Central memory CD8-positive, alpha-beta T cell (primary cell): Measurements from ENCODE around the gene PAPSS2.
"Not testable (repeated sequence)": the region's sequence is repeated elsewhere in the genome, so short reads cannot be mapped to it uniquely, and the experiment has no call there.

ENCODE experiments used
- ATAC-seq: fragments of 150-1000 bp; cut with Tn5 transposase; replicated peaks from 2 replicates; pipeline ENCODE4 v1.10.0; 2022; ENCODE audit warnings: mild to moderate bottlenecking, moderate FRiP score, moderate number of reproducible peaks; ENCODE audit not compliant: poor library complexity, severe bottlenecking; ENCODE audit errors: extremely low read depth
- DNase-seq, 2 donors: peaks; one replicate each; pipeline ENCODE4 v3.0.0; 2021; ENCODE audit warnings: low spot score in 2 of 2
- H3K27ac Mint-ChIP-seq: one replicate; pipeline ENCODE4 v1.8.0; 2022; ENCODE audit warnings: low read depth, mild to moderate bottlenecking, moderate library complexity, mixed read lengths
- H3K27me3 Mint-ChIP-seq: one replicate; pipeline ENCODE4 v1.8.0; 2022; ENCODE audit warnings: mixed read lengths
- H3K36me3 Mint-ChIP-seq: one replicate; pipeline ENCODE4 v1.8.0; 2022; ENCODE audit warnings: mild to moderate bottlenecking, moderate library complexity, mixed read lengths; ENCODE audit not compliant: insufficient read depth
- H3K4me1 Mint-ChIP-seq: one replicate; pipeline ENCODE4 v1.8.0; 2022; ENCODE audit warnings: mixed read lengths
- H3K4me3 Mint-ChIP-seq: one replicate; pipeline ENCODE4 v1.8.0; 2022; ENCODE audit warnings: mild to moderate bottlenecking, moderate library complexity, mixed read lengths
- H3K9me3 Mint-ChIP-seq: one replicate; pipeline ENCODE4 v1.8.0; 2022; ENCODE audit warnings: mixed read lengths

PAPSS2 gene

GRCh38 chr10:87734987-87735827 lies 75.5 kb downstream of the PAPSS2 start:
- DNase-seq = no peak
- no peak for ATAC-seq
- H3K36me3 Mint-ChIP-seq = no peaks in the 10 kb centered on the region
- H3K27ac Mint-ChIP-seq = no peak overlapping the region
- no peaks in the 10 kb centered on the region for H3K4me1 Mint-ChIP-seq
- peaks cover 26% of the 10 kb centered on the region for H3K27me3 Mint-ChIP-seq
- H3K9me3 Mint-ChIP-seq = no peaks in the 10 kb centered on the region
- H3K4me3 Mint-ChIP-seq = no peak overlapping the region

- not testable (repeated sequence) for H3K36me3 Mint-ChIP-seq, H3K4me1 Mint-ChIP-seq, H3K27ac Mint-ChIP-seq, DNase-seq, H3K4me3 Mint-ChIP-seq, H3K9me3 Mint-ChIP-seq, ATAC-seq
- peaks cover 34% of the 10 kb centered on the region for H3K27me3 Mint-ChIP-seq
Measured at GRCh38 chr10:87738253-87738652, 78.6 kb downstream of the PAPSS2 start.

DNA sequence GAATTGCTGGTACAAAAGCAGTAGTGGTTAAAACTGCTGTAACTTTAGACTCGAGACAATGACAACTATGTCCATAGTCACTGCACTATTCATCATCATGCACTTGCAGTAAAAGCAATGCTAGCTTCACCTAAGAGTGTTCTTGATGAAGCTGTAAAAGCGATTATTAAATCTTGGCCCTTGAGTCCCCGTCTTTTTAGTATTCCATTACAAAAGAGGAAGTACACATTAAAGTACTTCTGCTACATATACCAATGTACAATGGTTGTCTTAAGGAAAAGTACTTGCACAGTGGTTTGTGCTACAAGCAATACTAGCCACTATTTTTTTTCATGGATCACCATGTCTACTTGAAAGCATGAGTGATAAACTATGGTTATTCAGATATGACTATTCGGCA lies 80.0 kb downstream of the PAPSS2 start:
- ATAC-seq = no peak
- Mint-ChIP-seq H3K4me1 (no peaks in the 10 kb centered on the region), H3K9me3 (no peaks in the 10 kb centered on the region), H3K27ac (no peak overlapping the region), H3K4me3 (no peak overlapping the region), H3K27me3 (peaks cover 34% of the 10 kb centered on the region), H3K36me3 (no peaks in the 10 kb centered on the region)
- no peak for DNase-seq

- DNase-seq (no peak), ATAC-seq (no peak)
- Mint-ChIP-seq H3K36me3 (no peaks in the 10 kb centered on the region), H3K27ac (no peak overlapping the region), H3K9me3 (no peaks in the 10 kb centered on the region), H3K4me1 (no peaks in the 10 kb centered on the region), H3K4me3 (no peak overlapping the region), H3K27me3 (peaks cover 30% of the 10 kb centered on the region)
Measured at GRCh38 chr10:87740254-87740655, 80.6 kb downstream of the PAPSS2 start.

DNA sequence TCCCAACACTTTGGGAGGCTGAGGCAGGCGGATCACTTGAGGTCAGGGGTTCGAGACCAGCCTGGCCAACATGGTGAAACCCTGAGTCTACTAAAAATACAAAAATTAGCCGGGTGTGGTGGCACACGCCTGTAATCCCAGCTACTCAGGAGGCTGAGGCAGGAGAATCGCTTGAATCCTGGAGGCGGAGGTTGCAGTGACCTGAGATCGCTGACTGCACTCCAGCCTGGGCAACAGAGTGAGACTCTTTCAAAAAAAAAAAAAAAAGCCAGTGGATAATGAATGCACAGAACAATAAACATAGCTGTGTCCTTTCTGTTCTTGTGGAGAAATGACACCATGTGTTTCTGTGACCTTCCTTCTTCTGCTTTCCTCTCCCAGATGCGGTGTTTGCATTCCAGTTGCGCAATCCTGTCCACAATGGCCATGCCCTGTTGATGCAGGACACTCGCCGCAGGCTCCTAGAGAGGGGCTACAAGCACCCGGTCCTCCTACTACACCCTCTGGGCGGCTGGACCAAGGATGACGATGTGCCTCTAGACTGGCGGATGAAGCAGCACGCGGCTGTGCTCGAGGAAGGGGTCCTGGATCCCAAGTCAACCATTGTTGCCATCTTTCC lies 83.4 kb downstream of the PAPSS2 start:
- not testable (repeated sequence) for H3K9me3 Mint-ChIP-seq, DNase-seq, H3K27ac Mint-ChIP-seq, H3K4me3 Mint-ChIP-seq, ATAC-seq, H3K4me1 Mint-ChIP-seq, H3K36me3 Mint-ChIP-seq
- H3K27me3 Mint-ChIP-seq = peaks cover 12% of the 10 kb centered on the region

DNA sequence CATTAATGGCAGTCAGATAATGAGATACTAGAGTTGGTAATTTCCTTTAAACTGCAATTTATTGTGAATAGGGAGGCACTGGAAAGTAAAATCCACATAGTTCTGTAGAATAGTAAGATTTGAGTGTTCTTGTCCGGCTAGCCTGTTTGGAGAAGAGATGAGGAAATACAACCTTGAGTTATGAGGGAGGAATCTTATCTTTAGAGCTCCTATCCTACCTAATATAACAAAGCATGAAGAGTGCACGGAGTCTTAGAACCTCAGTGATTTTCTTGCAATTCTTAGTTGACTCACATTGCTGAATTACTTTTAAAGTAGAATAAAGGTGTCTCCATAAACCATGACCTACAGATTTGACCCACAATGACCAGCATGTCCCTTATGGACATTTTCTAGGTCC lies 84.9 kb downstream of the PAPSS2 start:
- no peaks in the 10 kb centered on the region for H3K9me3 Mint-ChIP-seq
- no peaks in the 10 kb centered on the region for H3K36me3 Mint-ChIP-seq
- no peak for DNase-seq
- ATAC-seq = no peak
- H3K27me3 Mint-ChIP-seq = peaks cover 9% of the 10 kb centered on the region
- H3K4me1 Mint-ChIP-seq = no peaks in the 10 kb centered on the region
- no peak overlapping the region for H3K4me3 Mint-ChIP-seq
- no peak overlapping the region for H3K27ac Mint-ChIP-seq

- ATAC-seq (no peak), DNase-seq (no peak)
- no peaks in the 10 kb centered on the region for H3K9me3 Mint-ChIP-seq
- no peak overlapping the region for H3K27ac Mint-ChIP-seq
- no peaks in the 10 kb centered on the region for H3K4me1 Mint-ChIP-seq
- H3K4me3 Mint-ChIP-seq = no peak overlapping the region
- no peaks in the 10 kb centered on the region for H3K27me3 Mint-ChIP-seq
- H3K36me3 Mint-ChIP-seq = peaks cover 1% of the 10 kb centered on the region
Measured at GRCh38 chr10:87746911-87747310, 87.2 kb downstream of the PAPSS2 start.

GRCh38 chr10:87748244-87748643 lies 88.6 kb downstream of the PAPSS2 start:
- H3K27ac Mint-ChIP-seq = peak overlapping the region; percentile 41
- not testable (repeated sequence) for H3K36me3 Mint-ChIP-seq, H3K4me3 Mint-ChIP-seq, H3K27me3 Mint-ChIP-seq, H3K9me3 Mint-ChIP-seq, ATAC-seq, H3K4me1 Mint-ChIP-seq, DNase-seq

GRCh38 chr10:87750001-87750671 lies 90.5 kb downstream of the PAPSS2 start:
- ATAC-seq = no peak

GRCh38 chr10:87750817-87751216 lies 91.1 kb downstream of the PAPSS2 start:
- Mint-ChIP-seq H3K4me1 (no peaks in the 10 kb centered on the region), H3K4me3 (no peak overlapping the region), H3K27me3 (no peaks in the 10 kb centered on the region), H3K36me3 (peaks cover 18% of the 10 kb centered on the region), H3K27ac (no peak overlapping the region), H3K9me3 (no peaks in the 10 kb centered on the region)
- DNase-seq (no peak), ATAC-seq (no peak)

More at GRCh38 chr10:87750001-87750671, 90.5 kb downstream of the PAPSS2 start:
- Mint-ChIP-seq H3K4me3 (no peak overlapping the region), H3K4me1 (no peaks in the 10 kb centered on the region), H3K36me3 (peaks cover 16% of the 10 kb centered on the region), H3K9me3 (no peaks in the 10 kb centered on the region), H3K27ac (no peak overlapping the region), H3K27me3 (no peaks in the 10 kb centered on the region)
- no peak for DNase-seq

- DNase-seq = no peak
- H3K36me3 Mint-ChIP-seq = peaks cover 19% of the 10 kb centered on the region
- ATAC-seq = no peak
- H3K27ac Mint-ChIP-seq = no peak overlapping the region
- H3K4me3 Mint-ChIP-seq = no peak overlapping the region
- no peaks in the 10 kb centered on the region for H3K9me3 Mint-ChIP-seq
- no peaks in the 10 kb centered on the region for H3K27me3 Mint-ChIP-seq
- no peaks in the 10 kb centered on the region for H3K4me1 Mint-ChIP-seq
Measured at GRCh38 chr10:87751274-87751673, 91.6 kb downstream of the PAPSS2 start.

DNA sequence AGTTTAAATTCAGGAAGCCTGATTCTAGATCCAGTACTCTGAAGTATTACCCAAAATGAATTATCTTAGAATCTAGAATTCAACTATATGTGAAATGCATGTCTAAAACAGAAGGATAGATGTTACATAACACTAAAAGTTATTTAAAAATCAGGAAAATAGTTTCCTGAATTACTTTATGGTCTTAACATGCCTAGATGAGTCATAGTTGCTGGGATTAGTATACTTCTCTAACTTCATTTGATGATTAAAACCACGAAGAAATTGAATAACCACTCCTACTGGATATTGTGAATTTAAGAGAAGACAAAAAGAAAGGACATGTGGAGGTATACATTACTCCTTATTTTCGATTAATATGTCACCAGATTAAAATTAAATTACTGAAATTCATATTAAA lies 92.9 kb downstream of the PAPSS2 start:
- no peaks in the 10 kb centered on the region for H3K4me1 Mint-ChIP-seq

More for the DNA sequence above, 92.9 kb downstream of the PAPSS2 start:
- H3K36me3 Mint-ChIP-seq = peaks cover 24% of the 10 kb centered on the region
- H3K27ac Mint-ChIP-seq = no peak overlapping the region
- DNase-seq (no peak), ATAC-seq (no peak)
- no peak overlapping the region for H3K4me3 Mint-ChIP-seq
- H3K27me3 Mint-ChIP-seq = no peaks in the 10 kb centered on the region
- no peaks in the 10 kb centered on the region for H3K9me3 Mint-ChIP-seq
